Ovary (tissue), 9 donors: ENCODE data around the gene PHKA2. TPM values are rescaled to one million over a fixed set of nuclear protein-coding genes. Genes with fewer than 3 reads are reported as not detected.

Source experiments
- DNase-seq, 5 donors: peaks; one replicate each; pipeline ENCODE4 v3.0.0-alpha.2; 2019 to 2020
- H3K27ac ChIP-seq, 2 donors: fragments of 200-600 bp; one replicate each; pipeline versions ENCODE4 v1.5.1 to v1.8.0; 2019 to 2022
- H3K27me3 ChIP-seq: fragments of 200-600 bp; one replicate; pipeline ENCODE4 v1.8.0; 2022
- H3K36me3 ChIP-seq: fragments of 200-600 bp; sonication (generic); one replicate; pipeline ENCODE4 v1.5.1; 2019
- H3K4me1 ChIP-seq: one replicate; pipeline ENCODE4 v1.8.1; 2013; ENCODE audit warnings: mild to moderate bottlenecking, moderate library complexity; ENCODE audit not compliant: insufficient read depth
- H3K4me3 ChIP-seq: fragments of 200-600 bp; sonication (generic); one replicate; pipeline ENCODE4 v1.5.1; 2017
- H3K9me3 ChIP-seq, 2 donors: fragments of 200-600 bp in 1 of 2; sonication (generic) in 1 of 2; one replicate each; pipeline versions ENCODE4 v1.5.1 to v1.8.1; 2013 to 2019; ENCODE audit warnings: mild to moderate bottlenecking in 1 of 2, moderate library complexity in 1 of 2
- CTCF ChIP-seq, 3 donors: fragments of 450-650 bp in 2 of 3; fragments of 200-600 bp in 1 of 3; IDR thresholded peaks; one replicate each; pipeline versions ENCODE4 v1.5.1 to v1.8.0; 2016 to 2022; ENCODE audit warnings: antibody characterized with exemption in 3 of 3, mild to moderate bottlenecking in 1 of 3
- EP300 ChIP-seq: sonication (generic); formaldehyde crosslinking; IDR thresholded peaks from one replicate; pipeline ENCODE4 v1.6.1; 2017; ENCODE audit warnings: antibody characterized with exemption
- POLR2A ChIP-seq: fragments of 450-650 bp; IDR thresholded peaks from one replicate; pipeline ENCODE4 v1.6.1; 2017; ENCODE audit warnings: antibody characterized with exemption, mild to moderate bottlenecking, moderate library complexity
- WGBS, 3 donors: extraction: QIAGEN DNeasy Blood & Tissue Kit in 1 of 3; methylation state at CpG; one replicate each; pipeline versions ENCODE4 v1.1.5 to v1.1.7; 2013 to 2017; 5-methylcytosine and 5-hydroxymethylcytosine counted together
- intact Hi-C, 4 donors: fragments of 100-400 bp; cut with DNase I; formaldehyde crosslinking; loops; one replicate each; pipeline versions ENCODE4 v1.11.0 to v1.15.1; 2022 to 2023
- polyA plus RNA-seq, 2 donors: library from polyadenylated mRNA; stranded (reverse); fragments of 200-250 nt in 1 of 2; fragments of 350-450 nt in 1 of 2; fragmentation: Illumina TruSeq in 1 of 2; extraction: RNeasy Lipid Tissue Mini Kit (QIAGEN cat#74804) in 1 of 2; gene quantifications; one replicate each; pipeline ENCODE4 v1.2.3, GENCODE V29; 2013 to 2014
- total RNA-seq, 7 donors: library from RNA; depleted of rRNA in 2 of 7; stranded (reverse); fragments of >200 nt in 2 of 7; fragmentation: NEBNext Ultra II Directional in 3 of 7; extraction: Animal tissue kit (Norgen Biotek cat#: 25700) in 3 of 7; gene quantifications; one replicate each; pipeline versions ENCODE4 v1.1.0 to v1.2.4, GENCODE V29; 2016 to 2023
- donor health status: DM: no; HTN: no; CAD: no; lungs with moderate emphysema.
- donor health status: DM: no; HTN: no; CAD: no.
- donor health status: Bipolar disorder and iron deficiency.
- donor health status: DM: yes; HTN: yes; CAD: no.
- donor health status: DM: no; HTN: no; CAD: no.
- donor health status: DM: yes; HTN: yes; CAD: no.

PHKA2 gene
- total and polyA plus RNA-seq, 9 donors: 19.4 to 43.5 (median 32.9) TPM

GRCh38 chrX:18944482-18944881, 39.4 kb downstream of the PHKA2 start:
- Histone ChIP-seq H3K9me3 (no peaks in the 10 kb centered on the region), H3K4me1 (no peaks in the 10 kb centered on the region), H3K27ac (no peak overlapping the region), H3K36me3 (no peaks in the 10 kb centered on the region), H3K4me3 (no peak overlapping the region), H3K27me3 (no peaks in the 10 kb centered on the region)
- intact Hi-C loops: no loop called here
- TF ChIP-seq EP300 (no peak), CTCF (IDR thresholded peaks at IDR 0.05) (no peak), POLR2A (no peak)
- no peak for DNase-seq
- WGBS, 3 donors: 44 to 59% (median 58%) methylated on average over 4 of the region's 4 CpGs

GRCh38 chrX:18941896-18942295, 42.0 kb downstream of the PHKA2 start:
- H3K27me3 ChIP-seq: no peaks in the 10 kb centered on the region
- intact Hi-C loops: no loop called here
- no peak for DNase-seq
- no peaks in the 10 kb centered on the region for H3K4me1 ChIP-seq
- TF ChIP-seq EP300 (no peak), CTCF (IDR thresholded peaks at IDR 0.05) (no peak), POLR2A (no peak)
- no peak overlapping the region for H3K27ac ChIP-seq
- H3K9me3 ChIP-seq: no peaks in the 10 kb centered on the region
- 66 to 75% (median 75%) methylated on average over 2 of the region's 2 CpGs for WGBS, 3 donors
- no peak overlapping the region for H3K4me3 ChIP-seq
- H3K36me3 ChIP-seq: no peaks in the 10 kb centered on the region

DNA sequence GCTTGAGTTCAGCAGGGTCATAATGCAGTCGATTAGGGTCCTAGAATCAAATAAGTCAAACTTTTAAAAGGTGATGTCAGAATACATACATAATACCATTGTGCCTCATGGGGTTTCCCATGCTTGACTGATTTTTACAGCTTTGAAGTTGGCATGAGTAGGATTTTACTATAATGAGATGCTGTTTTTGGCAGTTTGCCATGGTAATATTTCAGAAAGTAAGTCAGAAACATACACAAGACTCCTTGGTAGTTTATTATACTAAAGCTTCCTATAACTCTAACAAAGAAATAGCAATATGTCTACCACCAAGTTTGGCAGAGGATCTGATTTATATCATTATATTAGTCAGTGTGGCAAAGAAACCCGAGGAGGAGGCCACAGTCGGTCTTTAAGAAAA, 45.2 kb downstream of the PHKA2 start:
- no peak for DNase-seq
- no peaks in the 10 kb centered on the region for H3K9me3 ChIP-seq
- no peak overlapping the region for H3K4me3 ChIP-seq
- no peak for TF ChIP-seq EP300
- no peak overlapping the region for H3K27ac ChIP-seq
- no peaks in the 10 kb centered on the region for H3K36me3 ChIP-seq
- 62 to 70% (median 66%) methylated on average over 3 of the region's 3 CpGs for WGBS, 3 donors
- H3K27me3 ChIP-seq: no peaks in the 10 kb centered on the region
- H3K4me1 ChIP-seq: no peaks in the 10 kb centered on the region
- intact Hi-C loops: no loop called here

- DNase-seq: no peak
- H3K4me1 ChIP-seq: no peaks in the 10 kb centered on the region
- no peak for TF ChIP-seq POLR2A
- no peak for TF ChIP-seq CTCF (IDR thresholded peaks at IDR 0.05)
- intact Hi-C loops: no loop called here
- no peaks in the 10 kb centered on the region for H3K9me3 ChIP-seq
- H3K36me3 ChIP-seq: no peaks in the 10 kb centered on the region
- WGBS, 3 donors: 67 to 79% (median 70%) methylated on average over 5 of the region's 5 CpGs
- no peaks in the 10 kb centered on the region for H3K27me3 ChIP-seq
- no peak overlapping the region for H3K4me3 ChIP-seq
- no peak overlapping the region for H3K27ac ChIP-seq
Measured at GRCh38 chrX:18937173-18937572, 46.7 kb downstream of the PHKA2 start.

DNA sequence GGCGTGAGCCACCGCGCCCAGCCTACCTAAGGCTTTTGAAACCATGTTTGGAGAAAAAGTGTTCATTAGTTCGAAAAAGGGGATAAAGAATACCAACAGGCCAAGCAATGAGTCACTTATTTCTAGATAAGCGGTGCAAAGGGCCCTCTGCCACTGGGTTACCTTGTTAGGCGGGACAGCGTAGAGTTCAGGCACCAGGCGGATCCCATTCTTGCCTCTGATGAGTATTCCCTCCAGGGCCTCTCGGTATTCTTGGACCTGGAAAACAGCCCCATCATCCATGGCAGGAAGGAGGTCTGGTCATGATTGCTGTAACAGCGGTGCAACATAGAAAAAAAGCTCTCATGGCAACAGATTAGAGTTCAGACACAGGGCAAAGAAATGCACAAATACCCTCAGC, 48.0 kb downstream of the PHKA2 start:
- intact Hi-C loops: no loop called here
- Histone ChIP-seq H3K4me3 (no peak overlapping the region), H3K36me3 (no peaks in the 10 kb centered on the region), H3K4me1 (no peaks in the 10 kb centered on the region), H3K9me3 (no peaks in the 10 kb centered on the region), H3K27me3 (no peaks in the 10 kb centered on the region), H3K27ac (no peak overlapping the region)
- TF ChIP-seq EP300 (no peak), CTCF (IDR thresholded peaks at IDR 0.05) (no peak), POLR2A (no peak)
- WGBS, 3 donors: 85 to 92% (median 88%) methylated on average over 10 of the region's 10 CpGs
- no peak for DNase-seq
